Measurements from ENCODE around the gene NSDHL.

NSDHL gene

DNA sequence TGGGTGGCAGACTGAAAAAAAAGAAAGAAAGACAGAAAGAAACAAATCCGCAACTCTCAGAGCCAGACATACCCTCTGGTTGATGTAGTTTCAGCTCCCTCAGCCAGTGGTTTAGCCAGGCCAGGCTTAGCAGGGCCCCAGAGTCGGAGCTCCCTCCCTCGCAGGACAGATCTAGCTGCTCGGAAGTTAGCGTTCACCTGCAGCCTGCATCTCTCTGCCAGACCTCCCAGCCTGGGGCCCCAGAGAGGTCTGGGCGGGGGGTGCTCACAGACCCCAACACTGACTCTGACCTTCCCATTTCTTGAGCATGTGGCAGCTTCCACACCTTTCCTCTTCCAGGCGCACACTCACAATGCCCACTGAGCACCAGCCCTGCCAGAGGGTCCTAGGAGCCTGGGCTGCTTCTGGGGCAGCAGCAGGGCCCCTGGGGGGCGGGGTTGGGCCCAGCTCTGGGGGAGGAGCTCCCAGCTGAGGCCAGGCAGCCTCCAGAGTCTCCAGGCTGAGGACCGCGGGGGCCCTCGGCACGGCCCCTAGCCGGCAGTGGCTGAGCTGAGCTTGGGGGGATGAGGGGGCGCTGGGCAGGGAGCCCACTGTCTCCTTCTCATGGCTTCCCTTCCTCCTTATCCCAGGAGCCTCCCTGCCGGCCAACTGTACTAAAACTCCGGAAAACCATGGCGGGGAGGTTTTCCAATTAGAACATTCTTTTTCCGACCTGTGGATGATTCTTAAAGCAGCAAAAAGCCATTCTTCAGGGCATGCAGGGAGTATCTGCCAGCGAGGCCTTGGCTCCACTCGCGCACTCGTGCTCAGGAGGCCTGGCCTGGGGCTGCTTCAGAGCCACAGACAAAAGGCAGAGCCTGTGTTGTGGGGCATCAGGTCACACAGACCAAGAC is 62.4 kb downstream of the NSDHL start:
- H3K27me3 ChIP-seq (ENCODE audit: control insufficient read depth in 3 of 3, insufficient read depth in 3 of 3, low read depth in 1 of 3, low read length in 3 of 3) = peaks cover 0 to 59% (median 0%) of the 10 kb centered on the region in 3 experiments
- no peak for DNase-seq (ENCODE audit: low spot score)
- no peak overlapping the region for H3K27ac ChIP-seq (replicated peaks; ENCODE audit: low read length)
- no peak overlapping the region for H3K4ac ChIP-seq (ENCODE audit: low read length)
- WGBS, 2 donors (ENCODE audit: extremely low coverage in 2 of 2, insufficient read length in 2 of 2, insufficient replicate concordance in 1 of 2) = no CpG with 5 or more reads among the region's 22 CpGs
- peak overlapping the region; percentile 63 for H2AFZ ChIP-seq (ENCODE audit: low read length)
- H3K4me3 ChIP-seq (ENCODE audit: low read length in 2 of 2) = no peak overlapping the region
- no peak overlapping the region for H3K14ac ChIP-seq (ENCODE audit: low read length)
- H3K9me3 ChIP-seq (replicated peaks in 1 of 2; ENCODE audit: control insufficient read depth in 2 of 2, insufficient read depth in 1 of 2, low read depth in 1 of 2, low read length in 2 of 2) = no peaks in the 10 kb centered on the region
- no peak overlapping the region for H3K23ac ChIP-seq (ENCODE audit: low read depth, low read length, poor library complexity)
- peak overlapping the region; percentile 58 for H2BK15ac ChIP-seq (ENCODE audit: low read length)
- no peak overlapping the region for H2BK5ac ChIP-seq (ENCODE audit: low read length)
- H3K4me2 ChIP-seq (ENCODE audit: insufficient read depth, low read length, poor library complexity, severe bottlenecking) = no peak overlapping the region
- H2BK12ac ChIP-seq (ENCODE audit: low read length) = peak overlapping the region; percentile 73
- no peak overlapping the region for H4K91ac ChIP-seq (ENCODE audit: low read depth, low read length, poor library complexity)
- H3K9ac ChIP-seq (ENCODE audit: low read depth, low read length, poor library complexity) = no peak overlapping the region
- peak overlapping the region; percentile 80 for H3K18ac ChIP-seq (ENCODE audit: low read length)
- no peak overlapping the region for H2BK120ac ChIP-seq (ENCODE audit: low read depth, low read length)
- no peaks in the 10 kb centered on the region for H3K36me3 ChIP-seq (replicated peaks in 1 of 2; ENCODE audit: control insufficient read depth in 2 of 2, insufficient read depth in 2 of 2, low read length in 2 of 2)
- H3K4me1 ChIP-seq (ENCODE audit: control insufficient read depth in 2 of 2, insufficient read depth in 1 of 2, low read depth in 1 of 2, low read length in 2 of 2) = peaks cover 0 to 16% of the 10 kb centered on the region in 2 donors
- no peak overlapping the region for H2AK5ac ChIP-seq (ENCODE audit: low read depth, low read length)
- no peaks in the 10 kb centered on the region for H3K79me1 ChIP-seq (ENCODE audit: low read depth, low read length)
- no peak overlapping the region for H4K8ac ChIP-seq (ENCODE audit: low read depth, low read length)

DNA sequence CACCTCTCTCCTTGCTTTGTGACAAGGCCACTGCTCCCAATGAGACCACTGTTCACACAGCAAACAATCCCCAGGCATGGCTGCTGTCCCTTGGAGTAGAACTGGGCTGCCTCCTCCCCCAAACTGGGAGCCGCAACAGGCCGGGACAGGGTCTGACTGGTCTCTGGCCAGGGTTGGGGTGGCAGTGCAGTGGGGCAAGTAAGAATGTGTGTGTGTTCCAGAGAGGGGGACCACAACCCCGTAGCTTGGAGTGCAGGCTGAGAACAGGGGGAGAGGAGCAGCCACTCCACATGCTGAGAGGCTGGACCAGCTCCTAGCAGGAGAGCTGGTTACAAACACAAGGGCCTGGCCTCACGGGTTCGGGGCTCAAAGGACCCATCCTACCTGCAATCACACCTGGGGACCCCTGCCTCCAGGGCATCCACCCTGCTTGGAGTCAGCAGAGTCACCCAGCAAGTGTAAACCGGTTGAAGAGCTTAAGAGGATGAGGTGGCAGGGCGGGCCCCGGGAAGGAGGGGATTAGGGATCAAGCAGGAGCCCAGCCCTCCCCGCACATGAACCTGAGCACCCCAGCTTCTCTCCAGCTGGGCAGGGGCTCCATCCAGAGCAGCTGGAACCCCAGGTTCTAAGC is 63.2 kb downstream of the NSDHL start:
- H3K9ac ChIP-seq (ENCODE audit: low read depth, low read length, poor library complexity) = peak overlapping the region; percentile 21
- H3K27ac ChIP-seq (replicated peaks; ENCODE audit: low read length) = no peak overlapping the region
- peak overlapping the region; percentile 43 for H2AK5ac ChIP-seq (ENCODE audit: low read depth, low read length)
- H3K14ac ChIP-seq (ENCODE audit: low read length) = no peak overlapping the region
- no peak for DNase-seq (ENCODE audit: low spot score)
- H2AFZ ChIP-seq (ENCODE audit: low read length) = peak overlapping the region; percentile 63
- WGBS, 2 donors (ENCODE audit: extremely low coverage in 2 of 2, insufficient read length in 2 of 2, insufficient replicate concordance in 1 of 2) = no CpG with 5 or more reads among the region's 9 CpGs
- H2BK5ac ChIP-seq (ENCODE audit: low read length) = no peak overlapping the region
- H4K8ac ChIP-seq (ENCODE audit: low read depth, low read length) = peak overlapping the region; percentile 93
- no peak overlapping the region for H4K91ac ChIP-seq (ENCODE audit: low read depth, low read length, poor library complexity)
- H3K23ac ChIP-seq (ENCODE audit: low read depth, low read length, poor library complexity) = no peak overlapping the region
- no peaks in the 10 kb centered on the region for H3K79me1 ChIP-seq (ENCODE audit: low read depth, low read length)
- H3K36me3 ChIP-seq (replicated peaks in 1 of 2; ENCODE audit: control insufficient read depth in 2 of 2, insufficient read depth in 2 of 2, low read length in 2 of 2) = no peaks in the 10 kb centered on the region
- H3K9me3 ChIP-seq (replicated peaks in 1 of 2; ENCODE audit: control insufficient read depth in 2 of 2, insufficient read depth in 1 of 2, low read depth in 1 of 2, low read length in 2 of 2) = no peaks in the 10 kb centered on the region
- peak overlapping the region; percentile 58 for H2BK15ac ChIP-seq (ENCODE audit: low read length)
- H3K4ac ChIP-seq (ENCODE audit: low read length) = no peak overlapping the region
- H2BK12ac ChIP-seq (ENCODE audit: low read length) = no peak overlapping the region
- no peak overlapping the region for H3K4me3 ChIP-seq (ENCODE audit: low read length in 2 of 2)
- H3K27me3 ChIP-seq (ENCODE audit: control insufficient read depth in 3 of 3, insufficient read depth in 3 of 3, low read depth in 1 of 3, low read length in 3 of 3) = peaks cover 0 to 60% (median 0%) of the 10 kb centered on the region in 3 experiments
- H3K18ac ChIP-seq (ENCODE audit: low read length) = peak overlapping the region; percentile 80
- peaks cover 0 to 20% of the 10 kb centered on the region in 2 donors for H3K4me1 ChIP-seq (ENCODE audit: control insufficient read depth in 2 of 2, insufficient read depth in 1 of 2, low read depth in 1 of 2, low read length in 2 of 2)
- H3K4me2 ChIP-seq (ENCODE audit: insufficient read depth, low read length, poor library complexity, severe bottlenecking) = no peak overlapping the region
- H2BK120ac ChIP-seq (ENCODE audit: low read depth, low read length) = no peak overlapping the region

DNA sequence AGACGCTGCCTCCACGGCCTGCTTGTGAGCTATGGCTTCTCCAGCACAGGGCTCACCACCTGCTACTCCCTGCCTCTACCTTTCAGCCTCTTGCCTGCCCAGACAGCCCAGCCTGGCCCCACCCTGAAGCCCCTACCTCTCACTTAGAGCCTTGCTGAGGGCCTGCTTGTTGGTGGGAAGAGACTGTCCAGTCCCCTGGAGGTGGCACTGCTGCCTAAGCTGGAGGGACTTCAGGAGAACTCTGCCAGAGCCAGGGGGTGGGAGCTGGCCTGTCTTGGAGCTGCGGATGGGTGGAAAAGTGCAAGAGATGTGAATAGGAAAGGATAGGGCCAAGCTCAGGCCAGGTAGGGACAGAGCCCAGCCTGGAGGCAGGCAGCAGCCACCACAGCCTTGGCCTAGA is 64.3 kb downstream of the NSDHL start:
- no peak overlapping the region for H3K27ac ChIP-seq (replicated peaks; ENCODE audit: low read length)
- no peak overlapping the region for H4K91ac ChIP-seq (ENCODE audit: low read depth, low read length, poor library complexity)
- peak overlapping the region; percentile 3 for H3K9ac ChIP-seq (ENCODE audit: low read depth, low read length, poor library complexity)
- WGBS, 2 donors (ENCODE audit: extremely low coverage in 2 of 2, insufficient read length in 2 of 2, insufficient replicate concordance in 1 of 2) = no CpG with 5 or more reads among the region's 3 CpGs
- no peak overlapping the region for H2BK120ac ChIP-seq (ENCODE audit: low read depth, low read length)
- H2AK5ac ChIP-seq (ENCODE audit: low read depth, low read length) = no peak overlapping the region
- no peak overlapping the region for H3K14ac ChIP-seq (ENCODE audit: low read length)
- H3K4ac ChIP-seq (ENCODE audit: low read length) = no peak overlapping the region
- H2AFZ ChIP-seq (ENCODE audit: low read length) = no peak overlapping the region
- no peak overlapping the region for H3K4me3 ChIP-seq (ENCODE audit: low read length in 2 of 2)
- no peak overlapping the region for H4K8ac ChIP-seq (ENCODE audit: low read depth, low read length)
- H3K23ac ChIP-seq (ENCODE audit: low read depth, low read length, poor library complexity) = no peak overlapping the region
- H2BK15ac ChIP-seq (ENCODE audit: low read length) = no peak overlapping the region
- H3K18ac ChIP-seq (ENCODE audit: low read length) = no peak overlapping the region
- H3K4me2 ChIP-seq (ENCODE audit: insufficient read depth, low read length, poor library complexity, severe bottlenecking) = no peak overlapping the region
- no peaks in the 10 kb centered on the region for H3K36me3 ChIP-seq (replicated peaks in 1 of 2; ENCODE audit: control insufficient read depth in 2 of 2, insufficient read depth in 2 of 2, low read length in 2 of 2)
- H2BK12ac ChIP-seq (ENCODE audit: low read length) = no peak overlapping the region
- no peak for DNase-seq (ENCODE audit: low spot score)
- H3K4me1 ChIP-seq (ENCODE audit: control insufficient read depth in 2 of 2, insufficient read depth in 1 of 2, low read depth in 1 of 2, low read length in 2 of 2) = peaks cover 0 to 20% of the 10 kb centered on the region in 2 donors
- H3K27me3 ChIP-seq (ENCODE audit: control insufficient read depth in 3 of 3, insufficient read depth in 3 of 3, low read depth in 1 of 3, low read length in 3 of 3) = peaks cover 0 to 62% (median 0%) of the 10 kb centered on the region in 3 experiments
- no peak overlapping the region for H2BK5ac ChIP-seq (ENCODE audit: low read length)
- H3K79me1 ChIP-seq (ENCODE audit: low read depth, low read length) = no peaks in the 10 kb centered on the region
- H3K9me3 ChIP-seq (replicated peaks in 1 of 2; ENCODE audit: control insufficient read depth in 2 of 2, insufficient read depth in 1 of 2, low read depth in 1 of 2, low read length in 2 of 2) = no peaks in the 10 kb centered on the region
